HT1080 (cell line): ENCODE results near the gene SPRED1. TPM values are rescaled to one million over a fixed set of nuclear protein-coding genes. Genes with fewer than 3 reads are reported as not detected.

Experiments
- DNase-seq: peaks from one replicate; pipeline ENCODE4 v3.0.0-alpha.2; 2015; ENCODE audit warnings: low read depth
- polyA plus RNA-seq, 2 experiments: library from polyadenylated mRNA; depleted of rRNA; stranded (reverse); fragments of >200 nt; gene quantifications; 2 replicates each; pipeline ENCODE4 v1.2.3, GENCODE V29; 2015
- total RNA-seq: library from RNA; depleted of rRNA; stranded (reverse); fragments of >200 nt; shearing (Covaris generic); gene quantifications from 2 replicates; pipeline ENCODE4 v1.2.3, GENCODE V29; 2014; rRNA removed

Gene SPRED1
- total RNA-seq: 26.3 and 27.4 TPM in 2 replicates
- polyA plus RNA-seq (2015; cell fraction: cytosol; rRNA removed): 17.0 and 22.9 TPM in 2 replicates
- polyA plus RNA-seq (2015; cell fraction: nucleus; rRNA removed): 16.0 and 18.5 TPM in 2 replicates

DNA sequence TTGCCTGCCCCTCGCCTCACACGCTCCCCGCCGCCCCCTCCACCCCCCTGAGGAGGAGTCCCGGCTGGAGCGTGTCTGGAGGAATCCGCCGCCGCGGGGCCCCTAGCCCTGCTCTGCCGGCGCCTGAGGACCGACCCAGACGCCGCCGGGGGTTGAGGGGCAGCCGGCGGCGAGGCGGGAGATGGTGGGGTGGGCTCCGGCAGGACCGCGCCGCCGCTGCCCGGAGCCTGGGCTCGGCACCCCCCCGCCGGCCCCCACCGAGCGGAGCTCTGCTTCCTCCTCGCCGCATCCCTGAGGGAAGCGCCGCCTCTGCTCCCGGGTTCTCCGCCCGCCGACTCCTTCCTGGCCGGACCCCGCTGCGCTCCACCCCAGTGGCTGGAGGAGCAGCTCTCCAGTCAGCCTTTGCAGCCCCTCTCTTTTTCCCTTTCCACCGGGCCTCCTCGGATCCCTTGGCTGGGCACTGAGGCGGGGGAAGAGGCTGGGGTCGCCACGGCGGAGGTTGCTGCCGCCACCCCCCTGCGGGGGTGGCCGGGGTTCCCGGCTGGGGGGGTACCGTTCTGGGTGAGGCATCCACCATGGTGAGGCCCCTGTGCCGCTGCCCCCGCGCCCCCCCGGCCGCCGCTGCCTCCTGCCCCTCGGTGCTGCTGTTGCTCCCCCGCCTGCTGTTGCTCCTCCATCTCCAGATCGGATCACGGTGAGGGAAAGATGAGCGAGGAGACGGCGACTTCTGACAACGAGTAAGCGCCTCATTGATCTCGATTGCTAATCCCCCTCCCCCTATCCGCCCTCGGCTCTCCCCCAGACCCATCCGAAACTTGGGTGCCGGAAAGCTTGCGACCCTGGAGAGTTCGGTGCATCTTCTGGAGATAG is at the start of gene SPRED1:
SPRED1 (plus strand) TSS at position 356 of the 870 bp plus-strand sequence; CDS start at position 706, 350 bp downstream.
- DNase-seq: peak; percentile 40

DNA sequence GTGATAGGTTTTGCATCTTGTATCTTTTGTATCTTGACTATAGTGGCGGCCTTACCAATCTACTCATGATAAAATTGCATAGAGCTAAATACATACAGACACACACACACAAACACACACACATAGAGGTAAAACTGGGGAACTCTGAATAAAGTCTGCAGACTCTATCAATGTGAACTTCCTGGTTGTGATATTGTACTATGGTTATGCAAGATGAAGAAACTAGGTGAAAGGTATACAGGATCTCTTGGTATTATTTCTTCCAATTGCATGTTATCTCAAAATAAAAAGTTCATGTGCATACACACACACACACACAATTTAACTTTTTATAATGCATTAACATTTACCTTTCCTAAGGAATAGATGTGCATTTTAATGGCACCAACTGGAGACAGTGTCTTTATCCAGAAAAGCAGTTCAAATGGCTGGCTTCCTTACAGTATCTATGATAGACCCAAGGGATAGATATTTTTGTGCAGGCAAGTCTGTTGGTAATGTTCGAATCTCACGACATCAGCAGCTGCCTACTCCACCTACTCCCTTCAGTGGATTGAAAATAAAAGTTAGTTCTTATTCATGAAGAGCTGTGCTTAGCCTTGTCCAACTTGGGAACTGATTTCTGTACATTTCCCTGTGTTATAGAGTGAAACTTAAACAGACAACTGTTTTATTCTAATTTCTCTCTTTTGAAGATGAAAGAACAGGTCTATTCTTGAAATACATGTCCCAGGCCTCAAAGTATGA is 46.9 kb upstream of the SPRED1 start:
- DNase-seq: no peak

- DNase-seq: no peak
Observed at GRCh38 chr15:38207621-38208020, 45.0 kb upstream of the SPRED1 start.

DNA sequence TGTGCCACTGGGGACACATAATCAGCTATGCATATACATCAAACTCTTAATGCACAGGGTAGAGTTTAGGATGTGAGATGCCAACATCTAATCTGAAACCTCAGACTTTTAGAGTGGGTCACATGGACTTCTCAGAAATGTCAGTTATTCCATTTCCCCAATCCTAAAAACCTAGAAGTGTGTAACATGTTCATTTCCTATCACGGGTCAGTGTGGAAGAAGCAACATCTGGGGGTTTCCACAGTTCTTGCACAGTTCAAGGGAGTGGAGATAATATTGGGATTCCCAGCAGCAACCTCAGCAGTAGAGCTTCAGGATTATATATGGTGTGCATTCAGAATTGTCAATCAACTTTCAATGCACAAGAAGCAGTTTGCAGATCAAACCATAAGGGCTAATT is 44.4 kb upstream of the SPRED1 start:
- no peak for DNase-seq

DNA sequence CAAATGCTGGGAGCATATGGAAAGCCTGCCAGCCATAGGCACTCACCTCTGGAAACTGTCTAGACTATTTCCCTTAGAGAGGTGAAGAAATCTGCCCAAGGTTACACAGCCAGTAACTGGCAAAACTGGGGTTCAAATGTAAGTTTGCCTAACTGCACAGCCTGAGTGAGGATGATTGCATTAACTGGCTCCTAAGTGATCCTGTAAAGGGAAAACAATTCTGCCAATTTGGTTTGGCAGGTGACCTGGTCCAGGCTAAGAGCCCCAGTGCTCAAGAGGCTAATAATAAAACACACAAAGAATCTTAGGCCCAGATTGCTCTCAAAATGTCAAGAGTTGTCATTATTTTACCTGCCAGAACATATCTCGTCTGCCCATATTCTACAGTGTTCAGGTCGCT is 43.9 kb upstream of the SPRED1 start:
- no peak for DNase-seq

DNA sequence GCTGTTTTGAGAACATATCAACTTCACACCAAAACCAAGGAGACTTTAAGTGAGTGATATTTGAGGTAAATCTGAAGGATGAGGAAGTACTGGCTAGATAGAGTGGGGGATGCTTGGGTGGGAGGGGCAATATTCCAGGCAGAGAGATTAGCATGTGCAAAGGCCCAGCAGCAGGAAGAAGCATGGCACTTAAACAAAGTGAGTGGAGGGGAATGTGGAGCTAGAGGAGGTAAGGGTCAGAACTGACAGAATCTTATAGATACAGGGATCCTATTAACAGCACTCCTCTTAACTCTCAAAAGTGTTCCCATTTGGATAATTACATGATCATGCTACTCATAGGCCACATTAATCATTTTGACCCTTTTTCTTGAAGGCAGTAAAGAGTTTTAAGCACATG is 41.4 kb upstream of the SPRED1 start:
- no peak for DNase-seq

DNA sequence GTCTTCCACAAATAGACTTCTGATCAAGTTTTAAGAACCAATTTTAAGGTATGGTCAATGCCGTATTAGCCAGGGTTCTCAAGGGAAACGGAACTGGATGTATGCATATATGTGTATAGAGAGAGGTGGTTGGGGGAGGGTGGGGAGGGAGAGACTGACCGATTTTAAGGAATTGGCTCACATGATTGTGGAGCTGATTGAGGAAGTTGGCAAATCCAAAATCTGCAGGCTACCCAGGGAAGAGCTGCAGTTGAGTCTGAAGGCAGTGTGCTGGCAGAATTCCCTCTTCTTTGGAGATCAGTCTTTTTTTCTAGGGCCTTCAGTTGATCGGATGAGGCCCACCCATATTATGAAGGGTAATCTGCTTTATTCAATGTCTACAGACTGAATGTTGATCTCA is 40.8 kb upstream of the SPRED1 start:
- no peak for DNase-seq

DNA sequence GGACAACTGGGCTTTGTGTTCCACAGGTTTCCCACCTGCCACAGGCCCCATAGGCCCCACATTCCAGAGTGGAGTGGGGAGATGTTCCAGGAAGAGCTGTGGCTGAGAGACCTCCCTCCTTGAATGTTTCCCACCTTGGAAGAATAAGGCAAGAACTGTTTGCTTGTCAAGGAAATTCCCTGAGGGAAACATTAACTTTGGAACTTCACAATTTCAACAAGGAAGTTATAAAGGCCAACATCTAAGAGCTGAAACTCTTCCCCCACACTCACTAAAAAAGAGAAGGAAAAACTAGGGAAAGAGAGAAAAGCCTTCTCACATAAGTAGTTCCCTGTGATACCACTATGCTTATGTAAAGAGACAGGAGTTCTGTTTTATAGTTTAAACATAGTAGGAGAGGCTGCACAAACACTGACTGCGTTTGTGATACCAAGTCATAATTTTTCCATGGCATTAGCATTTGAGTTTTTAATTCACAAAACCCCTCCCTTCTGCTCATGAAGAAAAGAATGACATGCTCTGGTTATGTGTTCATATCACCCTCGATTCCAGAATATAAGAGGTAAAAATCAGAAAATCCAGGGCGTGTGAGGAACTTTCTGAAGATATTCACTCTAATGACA is 39.8 kb upstream of the SPRED1 start:
- DNase-seq: no peak

DNA sequence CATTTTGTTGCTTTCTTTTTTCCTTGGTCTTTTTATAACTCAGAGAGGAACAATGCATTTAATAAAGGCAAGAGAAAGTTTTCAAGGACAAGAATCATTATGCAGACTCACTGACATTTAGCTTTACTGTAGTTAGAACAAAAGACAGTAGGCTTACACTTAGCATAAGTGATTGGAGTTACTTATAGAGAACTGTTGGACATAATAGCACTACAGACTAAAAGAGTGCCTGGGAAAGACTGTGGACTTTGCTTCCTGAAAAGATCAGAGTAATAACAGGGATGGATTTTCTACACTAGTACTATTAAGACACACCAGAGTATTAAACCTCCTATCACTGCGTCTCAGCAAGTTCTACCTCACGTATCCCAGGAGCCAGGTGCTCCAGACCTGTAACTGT is 39.3 kb upstream of the SPRED1 start:
- no peak for DNase-seq

DNA sequence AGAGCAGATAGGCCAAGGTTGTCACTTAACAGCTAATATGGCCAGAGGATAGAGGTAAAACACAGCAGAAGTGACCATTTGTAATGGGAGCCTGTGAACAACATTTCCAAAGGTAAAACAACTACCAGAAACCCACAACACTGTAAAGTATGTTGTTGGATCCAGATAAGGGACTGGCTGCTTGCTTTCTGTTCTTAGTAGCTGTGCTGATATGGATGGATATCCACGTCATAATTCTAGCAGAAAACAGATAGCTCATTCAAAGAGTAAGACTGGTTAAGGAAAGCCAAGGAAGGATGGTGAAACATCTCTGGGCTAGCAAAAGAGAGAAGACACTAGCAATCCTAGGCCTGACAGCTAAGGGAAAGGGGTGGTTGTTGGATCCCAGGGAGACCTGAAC is 36.9 kb upstream of the SPRED1 start:
- DNase-seq: no peak

GRCh38 chr15:38216763-38217162 is 35.9 kb upstream of the SPRED1 start:
- DNase-seq: peak; percentile 71

GRCh38 chr15:38217191-38217595 is 35.4 kb upstream of the SPRED1 start:
- peak; percentile 92 for DNase-seq

- no peak for DNase-seq
Observed at GRCh38 chr15:38217788-38218609, 34.6 kb upstream of the SPRED1 start.

DNA sequence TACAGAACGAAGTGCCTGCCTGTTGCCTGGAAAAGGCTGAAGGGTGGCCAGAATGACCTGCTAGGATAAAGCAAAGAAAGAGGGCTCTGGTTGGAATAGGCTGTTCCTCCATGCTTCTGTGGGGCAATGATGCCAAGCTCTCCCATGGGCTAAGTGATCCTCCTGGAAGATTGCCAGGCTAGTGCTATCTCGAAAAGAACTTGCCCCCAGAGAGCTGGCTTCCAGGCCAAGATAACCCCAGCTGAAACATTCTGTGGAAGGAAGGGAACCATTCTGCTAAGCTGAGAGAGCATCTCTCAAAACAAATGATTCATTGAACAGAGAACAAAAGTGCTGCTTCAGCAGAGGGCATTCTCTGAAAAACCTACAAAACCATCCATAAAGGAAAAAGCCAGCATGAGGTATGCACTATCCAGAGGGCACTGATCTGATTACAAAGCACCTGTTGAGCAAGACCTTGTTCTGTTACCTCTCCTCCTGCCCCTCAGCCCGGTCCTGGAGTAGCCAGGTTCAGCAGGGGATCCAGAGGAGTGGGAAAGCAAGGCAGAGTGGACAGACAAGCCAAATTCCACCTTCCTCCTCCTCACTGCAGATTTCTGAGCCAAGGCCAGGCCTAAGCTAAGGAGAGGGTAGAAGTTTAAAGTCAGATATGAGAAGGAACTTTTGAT is 31.9 kb upstream of the SPRED1 start:
- no peak for DNase-seq

GRCh38 chr15:38224486-38224885 is 28.1 kb upstream of the SPRED1 start:
- DNase-seq: no peak

- no peak for DNase-seq
Observed at GRCh38 chr15:38225381-38225780, 27.3 kb upstream of the SPRED1 start.

- DNase-seq: peak; percentile 93
Observed at GRCh38 chr15:38226608-38227266, 25.9 kb upstream of the SPRED1 start.

DNA sequence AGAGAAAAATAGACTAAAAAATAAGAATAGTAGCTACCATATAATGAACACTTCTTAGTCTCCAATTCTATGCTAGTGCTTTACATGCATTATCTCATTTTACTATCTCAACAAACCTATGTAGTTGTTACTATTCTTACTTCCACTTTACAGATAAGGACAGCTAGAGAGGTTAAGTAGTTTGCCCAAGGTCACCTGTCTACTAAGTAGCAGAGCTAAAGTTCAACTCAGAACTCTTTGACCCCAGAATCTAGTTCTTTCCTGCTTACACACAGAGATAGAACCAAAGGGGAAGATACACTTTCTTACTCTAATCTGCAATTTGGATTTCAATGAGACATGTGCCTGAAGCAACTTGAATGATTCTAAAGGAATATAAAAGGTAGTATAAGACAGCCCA is 24.7 kb upstream of the SPRED1 start:
- no peak for DNase-seq

GRCh38 chr15:38228618-38229017 is 24.0 kb upstream of the SPRED1 start:
- no peak for DNase-seq
